Ovary (tissue), 1 donor: ENCODE results near the gene UNC5C.

Source experiments
- EP300 ChIP-seq: sonication (generic); formaldehyde crosslinking; IDR thresholded peaks from one replicate; pipeline ENCODE4 v1.6.1; 2017; ENCODE audit warnings: antibody characterized with exemption
- POLR2A ChIP-seq: fragments of 450-650 bp; IDR thresholded peaks from one replicate; pipeline ENCODE4 v1.6.1; 2017; ENCODE audit warnings: antibody characterized with exemption, mild to moderate bottlenecking, moderate library complexity

DNA sequence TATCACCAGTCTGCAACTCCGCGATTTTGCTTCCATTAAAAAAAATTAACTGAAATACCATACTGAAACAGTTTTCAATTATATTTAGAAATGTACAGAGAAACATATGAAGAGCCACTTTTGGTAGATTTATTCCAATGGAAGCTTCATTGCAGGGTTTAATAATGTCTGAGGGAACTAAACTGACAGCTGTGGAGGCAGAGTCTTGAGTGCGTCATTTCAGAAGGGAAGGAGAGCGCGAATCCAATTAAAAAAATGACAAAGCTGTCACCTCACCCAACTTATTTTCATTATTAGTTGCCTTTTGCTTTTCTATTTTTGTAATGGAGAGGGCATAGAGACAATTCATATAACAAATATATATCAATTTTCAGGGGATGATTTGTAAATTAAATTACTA is 104.0 kb downstream of the UNC5C start:
- TF ChIP-seq POLR2A (no peak), EP300 (no peak)
